Stimulated activated CD4-positive, alpha-beta T cell treated with anti-CD3 and anti-CD28 coated beads, Interleukin-15, amount 100 ng/mL, for 1 hour (primary cell): ENCODE measurements around the gene FOXQ1.

Experiments
- DNase-seq, 2 donors: peaks; one replicate each; pipeline ENCODE4 v3.0.0-alpha.2; 2020; ENCODE audit warnings: low read depth in 1 of 2, low spot score in 1 of 2

Gene FOXQ1, protein sequence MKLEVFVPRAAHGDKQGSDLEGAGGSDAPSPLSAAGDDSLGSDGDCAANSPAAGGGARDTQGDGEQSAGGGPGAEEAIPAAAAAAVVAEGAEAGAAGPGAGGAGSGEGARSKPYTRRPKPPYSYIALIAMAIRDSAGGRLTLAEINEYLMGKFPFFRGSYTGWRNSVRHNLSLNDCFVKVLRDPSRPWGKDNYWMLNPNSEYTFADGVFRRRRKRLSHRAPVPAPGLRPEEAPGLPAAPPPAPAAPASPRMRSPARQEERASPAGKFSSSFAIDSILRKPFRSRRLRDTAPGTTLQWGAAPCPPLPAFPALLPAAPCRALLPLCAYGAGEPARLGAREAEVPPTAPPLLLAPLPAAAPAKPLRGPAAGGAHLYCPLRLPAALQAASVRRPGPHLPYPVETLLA

DNA sequence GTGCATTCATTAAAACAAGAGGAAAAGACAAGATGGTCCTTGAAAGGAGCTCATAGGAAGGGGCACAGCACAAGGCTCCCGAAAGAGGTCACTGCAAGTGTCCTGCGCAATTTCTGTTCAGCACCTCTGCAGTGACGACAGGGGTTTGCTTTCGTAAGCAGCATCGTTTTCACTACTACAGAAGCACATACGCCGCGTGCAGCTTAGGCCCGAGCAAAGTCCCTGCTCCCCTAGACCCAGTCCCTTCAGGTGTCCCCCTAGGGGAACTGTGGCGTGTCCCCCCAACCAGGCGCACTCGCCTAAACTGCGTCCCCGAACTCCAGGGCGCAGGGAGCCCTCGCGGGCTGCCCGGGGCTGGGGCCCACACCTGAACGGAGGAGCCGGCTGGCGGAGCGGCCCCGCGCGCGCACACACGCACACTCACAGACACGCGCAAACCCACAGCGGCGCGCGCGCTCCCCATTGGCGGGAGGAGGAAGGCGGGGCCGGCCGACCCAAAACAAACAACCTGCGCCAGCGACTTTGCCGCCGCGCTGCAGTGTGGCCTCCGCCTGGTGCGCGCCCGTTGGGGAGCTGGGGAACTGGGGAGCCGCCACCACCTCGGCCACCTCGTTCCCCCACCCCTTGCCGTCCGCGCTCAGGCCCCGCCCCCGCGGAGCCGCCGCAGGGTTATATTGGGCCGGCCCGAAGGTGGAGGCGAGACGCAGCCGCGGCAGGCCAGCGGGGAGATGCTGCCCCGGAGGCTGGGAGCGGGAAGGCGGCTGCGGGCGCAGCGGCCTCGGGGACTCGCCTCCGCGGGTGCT lies at the start of gene FOXQ1:
Gene FOXQ1, plus strand, starts transcription at position 699 of the 803 bp plus-strand sequence. CDS start 607 bp downstream, outside the sequence.
- DNase-seq: no peak

DNA sequence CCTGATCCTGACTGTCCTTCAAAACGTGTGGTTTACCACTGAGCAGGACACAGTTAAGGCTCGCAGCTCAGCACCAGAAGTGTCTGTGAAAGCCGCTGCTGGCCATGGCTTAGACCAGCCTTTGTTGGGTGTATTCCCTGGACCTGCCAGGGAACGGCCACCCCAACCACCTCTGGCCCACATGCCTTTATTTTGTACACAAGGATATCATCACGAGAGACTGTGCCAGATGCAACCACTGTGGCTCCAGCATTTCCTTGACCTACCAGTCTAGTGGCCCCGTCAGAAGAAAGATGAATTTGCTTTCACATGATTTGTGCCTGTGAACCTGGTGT lies 49.2 kb upstream of the FOXQ1 start:
- DNase-seq: no peak

DNA sequence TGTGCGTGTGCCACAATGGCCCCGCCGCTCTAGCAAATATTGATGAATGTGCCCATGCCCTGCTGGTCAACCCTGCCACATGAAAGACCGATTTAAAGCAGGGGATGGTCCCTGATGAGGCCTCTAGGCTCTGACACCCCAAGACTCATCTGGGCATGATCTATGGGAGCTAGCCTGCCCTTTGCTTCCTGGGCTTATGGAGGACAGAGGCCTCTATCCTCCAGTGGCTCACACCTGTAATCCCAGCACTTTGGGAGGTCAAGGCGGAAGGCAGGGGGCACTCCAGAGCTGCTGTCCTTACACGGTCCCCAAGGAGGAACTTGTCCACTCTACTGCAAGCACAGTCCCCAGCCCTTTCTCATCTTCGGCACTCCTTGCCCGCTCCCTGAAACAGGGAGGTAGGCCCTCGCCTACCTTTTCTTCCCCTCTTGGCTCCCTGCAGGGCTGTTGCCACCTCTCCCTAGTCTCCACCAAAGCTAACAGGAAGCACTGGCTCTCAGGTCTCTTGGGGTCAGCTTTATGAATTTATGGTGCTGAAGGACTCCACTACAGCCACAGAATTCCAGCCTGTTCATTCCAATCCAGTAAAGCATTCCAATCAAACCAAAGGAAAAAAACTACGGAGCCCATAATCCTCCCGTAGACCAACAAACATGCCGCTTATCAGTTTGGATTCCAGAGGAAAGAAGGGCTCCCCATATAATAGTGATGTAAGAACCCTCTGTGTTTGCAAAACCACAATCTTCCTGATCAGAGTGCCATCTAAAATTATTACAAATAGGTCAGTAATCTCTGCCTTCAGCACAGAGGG lies 48.7 kb upstream of the FOXQ1 start:
- no peak for DNase-seq

DNA sequence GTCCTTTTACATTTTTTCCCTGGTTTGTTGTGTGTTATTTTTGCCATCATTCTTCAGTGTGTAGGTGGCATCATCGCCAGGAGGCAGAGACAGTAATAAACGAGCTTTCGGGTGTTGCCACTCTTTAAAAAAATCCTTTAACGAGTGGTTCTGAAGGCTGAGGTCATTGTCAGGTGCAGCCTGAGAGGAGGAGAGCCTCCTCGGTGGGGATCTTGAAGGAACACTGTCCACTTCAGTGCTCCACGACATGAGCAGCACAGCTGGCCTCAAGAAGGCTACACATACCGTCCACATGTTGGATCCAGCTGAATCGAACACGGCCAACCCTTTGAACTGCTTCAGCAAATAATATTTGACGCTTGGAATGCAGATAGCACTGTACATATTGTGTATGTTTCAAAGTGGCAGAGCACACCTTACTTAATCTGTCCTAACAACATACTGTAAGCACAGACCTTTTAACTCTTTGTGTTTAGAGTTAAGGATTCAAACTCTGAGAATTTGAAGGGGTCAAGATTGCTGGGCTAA lies 48.0 kb upstream of the FOXQ1 start:
- DNase-seq: no peak

DNA sequence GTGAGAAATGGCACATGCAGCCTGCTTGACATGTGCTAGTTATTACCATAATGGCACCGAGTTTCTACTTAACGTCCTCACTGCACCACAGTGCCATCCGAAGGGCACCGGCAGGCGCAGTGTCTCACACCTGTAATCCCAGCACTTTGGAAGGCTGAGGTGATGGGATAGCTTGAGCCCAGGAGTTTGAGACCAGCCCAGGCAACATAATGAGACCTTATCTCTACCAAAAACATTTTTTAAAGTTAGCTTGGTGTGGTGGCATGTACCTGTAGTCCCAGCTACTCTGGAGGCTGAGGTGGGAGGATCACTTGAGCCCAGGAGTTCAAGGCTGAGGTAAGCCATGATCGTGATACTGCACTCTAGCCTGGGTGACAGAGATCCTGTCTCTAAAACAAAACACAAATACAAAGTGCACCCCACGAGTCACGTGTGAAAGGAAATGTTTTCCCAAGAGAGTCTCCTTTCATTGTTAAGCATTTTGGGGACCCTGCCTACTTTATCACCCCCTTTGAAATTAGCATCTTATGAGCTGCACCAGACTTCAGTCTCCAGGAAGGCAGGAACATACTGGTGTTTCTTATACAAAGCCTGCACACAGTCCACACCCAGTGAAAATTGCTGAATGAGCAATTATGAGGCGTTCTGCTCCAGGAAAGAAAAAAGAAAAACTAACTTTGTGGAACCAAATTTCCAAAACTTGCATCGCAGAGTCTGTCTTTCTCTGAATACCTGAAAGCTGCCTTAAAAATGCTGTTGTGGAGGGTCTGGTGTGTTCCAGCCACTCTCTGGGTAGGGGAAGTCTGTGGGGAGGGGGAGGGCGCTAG lies 47.1 kb upstream of the FOXQ1 start:
- DNase-seq: no peak

DNA sequence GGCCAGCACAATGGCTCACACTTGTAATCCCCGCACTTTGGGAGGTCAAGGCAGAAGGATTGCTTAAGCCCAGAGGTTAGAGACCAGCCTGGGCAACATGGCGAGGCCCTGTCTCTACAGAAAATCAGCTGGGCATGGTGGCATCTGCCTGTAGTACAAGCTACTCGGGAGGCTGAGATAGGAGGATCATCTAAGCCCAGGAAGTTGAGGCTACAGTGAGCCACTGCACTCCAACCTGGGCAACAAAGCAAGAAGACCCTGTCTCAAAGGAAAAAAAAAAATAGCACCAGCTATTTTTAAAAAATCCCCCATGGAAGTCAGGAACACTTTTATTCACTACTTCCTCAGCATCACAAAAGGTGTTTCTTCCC lies 45.2 kb upstream of the FOXQ1 start:
- DNase-seq: no peak

DNA sequence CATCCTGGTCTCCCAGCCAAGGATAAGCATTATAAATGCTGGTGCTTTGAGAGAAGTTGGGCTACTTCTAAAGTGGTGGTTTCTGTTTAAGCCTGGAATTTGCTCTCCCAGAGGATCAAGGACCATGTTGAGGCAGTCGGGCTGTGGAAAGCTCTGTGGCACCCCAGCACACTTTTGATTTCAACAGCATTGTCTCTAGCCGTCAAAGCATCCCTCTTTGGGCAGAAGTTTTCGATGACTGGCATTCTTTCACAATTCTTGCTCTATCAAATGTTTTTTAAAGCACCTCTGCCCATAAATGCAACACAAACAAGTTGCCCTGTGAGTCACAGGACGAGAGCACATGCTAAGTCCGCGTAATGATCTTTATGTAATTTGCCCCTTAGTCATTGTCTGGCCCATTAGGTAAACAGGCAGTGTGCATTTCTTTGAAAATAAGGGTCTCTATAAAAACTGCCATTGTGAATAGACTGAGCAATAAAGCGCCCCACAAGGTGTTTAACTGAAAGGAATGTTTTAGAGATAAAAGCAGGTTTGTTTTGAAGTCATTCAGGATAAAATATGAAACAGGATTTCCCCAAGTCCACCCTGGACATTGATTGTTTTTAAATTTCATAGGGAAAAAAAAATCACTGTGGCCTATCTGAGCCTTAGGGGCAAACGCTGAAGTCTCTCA lies 44.7 kb upstream of the FOXQ1 start:
- no peak for DNase-seq

DNA sequence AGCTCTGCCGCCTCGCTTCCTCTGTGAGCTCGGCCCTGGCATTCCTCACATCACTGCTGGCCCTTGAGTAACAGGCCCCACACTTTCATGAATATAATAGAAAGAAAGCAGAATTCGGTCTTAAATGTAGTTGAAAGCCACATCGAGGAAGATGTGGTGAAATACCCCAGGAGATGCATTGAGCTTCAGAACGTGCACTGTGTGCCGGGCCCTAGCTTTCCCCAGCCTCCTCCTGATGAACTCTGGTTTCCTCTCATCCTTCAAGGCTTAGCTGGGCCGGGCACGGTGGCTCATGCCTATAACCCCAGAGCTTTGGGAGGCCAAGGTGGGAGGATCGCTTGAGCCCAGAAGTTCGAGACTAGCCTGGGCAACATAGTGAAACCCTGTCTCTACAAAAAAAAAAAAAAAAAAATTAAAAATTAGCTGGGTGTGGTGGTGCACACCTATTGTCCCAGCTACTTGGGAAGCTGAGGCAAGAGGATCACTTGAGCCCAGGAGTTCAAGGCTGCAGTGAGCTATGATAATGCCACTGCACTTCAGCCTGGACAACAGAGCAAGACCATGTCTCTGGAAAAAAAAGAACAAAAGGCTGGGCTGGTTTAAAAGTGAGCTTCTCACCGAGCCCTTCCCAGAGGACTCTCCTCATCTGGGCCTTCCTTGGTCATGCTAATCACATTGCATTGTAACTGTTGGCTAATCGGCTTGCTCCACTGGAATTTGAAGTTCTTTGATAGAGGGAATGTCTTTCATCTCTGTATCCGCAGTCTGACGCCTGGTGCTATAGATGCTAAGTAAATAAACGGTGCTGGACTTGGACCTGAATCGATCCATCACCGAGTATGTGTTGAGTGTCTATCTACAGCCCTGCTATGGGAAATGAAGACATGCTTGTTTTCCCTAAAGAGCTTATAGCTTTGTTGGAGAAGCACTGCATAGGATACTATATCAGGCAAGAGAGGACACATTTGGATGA lies 43.8 kb upstream of the FOXQ1 start:
- no peak for DNase-seq

DNA sequence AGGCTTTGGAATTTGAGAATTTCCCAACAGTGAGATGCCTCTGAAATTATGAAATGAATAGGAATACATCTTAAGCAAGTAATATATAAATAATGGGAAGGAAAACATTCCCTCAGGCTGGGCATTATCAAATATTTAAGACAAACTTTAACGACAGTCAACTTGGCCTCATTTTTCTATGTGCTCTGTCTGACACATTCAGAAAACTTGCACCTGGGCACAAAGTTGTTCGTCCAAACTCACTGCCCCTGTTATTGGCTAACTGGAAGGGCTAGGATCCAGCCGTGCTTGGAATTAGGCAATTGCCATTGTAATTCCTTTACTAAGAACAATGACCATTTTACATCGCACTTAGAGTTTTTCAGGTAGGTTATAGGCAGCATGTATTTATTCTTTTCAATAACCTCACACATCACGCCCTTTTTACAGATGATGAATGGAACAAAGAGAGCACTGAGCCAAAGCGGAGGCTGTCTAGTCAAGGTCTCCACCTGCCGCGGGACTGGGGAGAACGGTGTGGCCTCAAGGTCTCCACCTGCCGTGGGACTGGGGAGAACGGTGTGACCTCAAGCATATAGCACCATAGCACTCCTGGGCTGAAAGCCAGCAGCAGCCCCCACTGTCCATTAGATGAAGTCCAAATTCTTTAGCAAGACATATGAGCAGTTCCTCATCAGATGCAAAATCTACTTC lies 40.7 kb upstream of the FOXQ1 start:
- no peak for DNase-seq

DNA sequence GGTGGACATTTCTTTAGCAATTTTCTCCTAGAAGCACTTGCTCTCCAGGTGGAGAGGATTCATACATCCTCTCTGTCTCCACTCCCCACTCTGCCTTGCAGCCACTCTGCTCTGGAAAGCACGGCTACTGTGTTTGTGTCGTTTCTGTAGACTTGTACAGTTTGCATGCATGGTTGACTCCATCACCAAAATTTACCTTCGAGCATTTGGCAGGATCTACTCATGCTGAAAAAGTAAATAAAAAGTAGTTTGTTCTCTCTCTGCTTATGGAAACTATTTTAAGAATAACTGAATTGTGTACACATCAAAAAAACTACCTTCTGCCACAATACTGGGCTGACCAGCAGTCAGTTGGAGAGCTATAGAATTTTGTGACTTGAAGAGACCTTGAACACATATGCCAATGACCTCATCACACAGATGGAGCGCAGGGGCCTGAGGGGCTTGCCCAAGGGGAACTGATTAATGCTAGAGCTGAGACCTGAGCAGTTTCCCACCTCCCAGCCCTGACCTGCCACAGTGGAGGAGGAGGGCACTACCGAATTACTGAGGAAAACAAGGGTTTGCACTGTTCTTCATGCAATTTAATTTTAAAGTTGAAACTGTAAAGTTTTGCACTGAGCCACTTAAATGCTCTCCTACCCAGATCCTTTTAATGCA lies 33.7 kb upstream of the FOXQ1 start:
- DNase-seq: no peak

DNA sequence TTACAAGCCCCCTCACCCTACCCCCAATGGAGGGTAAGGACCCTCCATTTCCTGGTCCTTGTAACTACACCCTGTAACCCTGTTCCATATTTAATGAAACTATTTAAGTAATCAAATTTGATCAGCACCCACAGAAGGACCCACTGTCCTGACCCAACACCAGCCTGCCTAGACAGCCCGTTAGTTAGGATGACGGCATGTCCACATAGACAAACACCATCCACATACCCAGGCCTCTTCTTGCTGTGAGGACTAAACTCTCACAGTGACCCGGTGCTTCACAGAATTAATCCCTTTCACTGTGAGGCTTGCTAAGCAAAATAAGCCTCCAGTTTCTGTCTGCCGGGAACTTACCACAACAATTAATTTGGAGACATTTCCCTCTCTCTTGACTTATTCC lies 32.8 kb upstream of the FOXQ1 start:
- DNase-seq: no peak

DNA sequence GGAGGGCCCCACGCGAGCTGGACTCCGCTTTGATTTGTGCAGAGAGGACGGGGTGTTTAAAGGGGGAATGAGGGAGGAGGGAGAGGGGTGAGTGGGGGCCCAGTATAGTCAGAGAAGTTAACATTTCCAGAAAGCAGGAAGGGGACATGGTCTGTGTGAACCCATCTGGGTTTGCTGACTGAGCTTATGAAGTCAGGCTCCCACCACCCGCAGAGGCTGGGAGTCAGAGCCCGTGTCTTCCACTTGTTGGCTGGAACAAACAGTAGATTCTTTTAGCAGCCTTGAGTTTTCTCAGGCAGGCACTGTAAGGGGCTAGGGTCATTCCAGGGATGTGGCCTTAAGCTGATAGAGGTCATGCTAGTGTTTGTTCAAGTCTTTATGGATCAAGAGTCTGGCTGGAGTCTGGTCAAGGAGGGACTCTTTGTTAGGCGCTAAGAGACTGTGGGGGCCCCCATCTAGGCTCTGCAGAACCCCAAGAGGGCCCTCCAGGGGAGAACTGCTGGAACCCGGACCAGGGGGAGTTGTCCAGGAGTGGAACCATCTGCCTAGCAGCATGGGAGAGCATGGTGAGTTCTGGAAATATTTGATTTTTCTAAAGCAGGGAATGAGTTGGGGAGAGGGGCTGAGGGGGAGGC lies 31.1 kb upstream of the FOXQ1 start:
- no peak for DNase-seq

DNA sequence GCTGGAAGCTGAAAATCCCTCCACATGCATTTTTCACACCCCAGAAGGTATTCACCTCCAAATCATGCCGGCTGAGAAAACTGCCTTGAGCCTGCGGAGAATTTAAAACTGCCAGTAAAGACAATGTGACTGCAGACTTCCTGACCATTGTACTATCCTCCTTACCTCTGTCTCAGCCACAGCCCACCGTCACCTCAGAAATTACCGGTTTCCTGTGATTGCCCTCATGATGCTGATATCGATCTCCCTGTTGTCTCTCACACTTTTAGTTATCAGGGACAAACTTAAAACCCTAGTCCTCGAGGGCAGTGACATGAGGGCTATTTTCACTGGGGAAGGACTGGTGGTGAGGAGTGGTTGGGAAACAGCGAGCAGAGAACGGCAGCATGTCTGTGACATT lies 30.2 kb upstream of the FOXQ1 start:
- no peak for DNase-seq

DNA sequence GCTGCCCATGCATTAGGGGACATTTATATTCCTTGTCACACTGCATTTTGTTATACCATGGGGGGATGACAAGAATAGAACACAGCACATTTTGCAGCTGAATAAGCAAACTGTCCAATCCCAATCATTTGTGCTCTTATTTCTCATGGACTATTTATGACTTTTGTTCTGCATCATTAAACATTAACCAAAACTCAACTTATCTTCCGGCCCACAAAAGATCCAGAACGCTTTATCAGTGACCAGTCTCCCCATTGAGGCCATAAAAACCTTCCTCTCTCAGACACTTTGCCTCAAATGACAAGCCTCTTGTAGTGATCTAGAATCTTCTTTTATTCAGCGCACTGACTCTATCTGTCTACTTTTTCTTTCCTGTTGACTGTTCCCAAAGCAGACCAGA lies 28.4 kb upstream of the FOXQ1 start:
- no peak for DNase-seq

DNA sequence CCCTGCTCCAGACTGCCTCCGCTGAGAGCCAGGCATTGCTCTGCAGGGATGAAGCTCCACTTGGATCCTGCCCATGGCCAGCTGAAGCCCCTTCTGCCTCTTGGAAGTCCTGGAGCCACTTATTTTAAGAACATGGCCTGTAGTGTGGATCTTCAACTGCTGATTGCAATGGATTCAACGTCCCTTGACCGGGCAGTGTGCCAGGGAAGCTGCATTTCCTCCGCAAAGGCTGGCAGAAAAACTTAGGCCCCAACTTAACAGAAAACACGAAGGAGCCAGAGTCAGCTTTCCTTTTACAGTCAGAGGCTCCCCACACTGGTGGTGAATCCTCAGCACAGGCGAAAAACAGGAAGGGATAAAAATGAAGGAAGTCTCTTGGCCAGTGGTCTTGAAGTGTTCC lies 26.3 kb upstream of the FOXQ1 start:
- no peak for DNase-seq

DNA sequence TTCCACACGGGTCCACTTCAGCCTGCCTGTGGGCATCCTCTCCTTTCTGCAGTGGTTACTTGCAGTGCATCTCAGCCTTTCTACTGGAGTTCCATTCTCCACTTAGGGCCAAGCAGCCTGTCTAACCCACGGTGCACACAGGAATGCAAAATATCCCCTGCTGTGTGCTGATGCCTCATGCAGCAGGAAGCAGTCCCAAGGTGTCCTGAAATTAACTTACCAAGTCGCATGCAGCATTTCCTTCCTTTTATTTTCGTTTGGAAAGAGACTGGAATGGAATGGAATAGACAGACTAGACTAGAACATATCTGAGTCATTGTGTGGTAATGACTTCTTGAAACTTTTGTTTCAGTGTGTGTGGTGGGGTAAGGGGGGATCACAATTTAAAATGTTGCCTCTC lies 25.9 kb upstream of the FOXQ1 start:
- no peak for DNase-seq

DNA sequence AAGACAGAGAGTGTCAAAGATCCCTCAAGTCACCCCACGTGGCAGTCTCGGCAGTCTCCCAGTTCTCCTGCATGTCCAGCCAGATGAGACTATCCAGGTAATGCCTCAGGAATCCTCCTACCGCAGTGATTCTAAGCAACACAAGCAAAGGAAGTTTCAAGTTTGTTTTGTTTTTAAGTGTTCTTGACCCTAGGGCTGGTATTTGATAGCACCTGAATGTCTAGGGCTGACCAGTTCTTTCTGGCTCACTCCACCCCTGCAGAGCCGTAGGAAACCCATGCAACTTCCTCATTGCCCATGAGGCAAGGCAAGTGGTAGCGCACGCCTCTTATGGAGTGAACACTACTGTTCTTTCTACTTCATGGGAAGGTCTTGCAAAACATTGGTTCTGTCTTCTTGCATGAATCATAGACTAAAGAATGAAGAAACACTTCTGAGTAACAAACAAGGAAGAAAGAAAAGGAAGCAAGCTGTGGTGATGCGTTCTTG lies 24.8 kb upstream of the FOXQ1 start:
- DNase-seq: no peak
